ENCODE data around the gene NCKAP1. TPM values are rescaled to one million over a fixed set of nuclear protein-coding genes. Genes with fewer than 3 reads are reported as not detected.

NCKAP1 gene
- total and polyA plus RNA-seq, 2 of the 4 experiments (the other 2 are of a cell fraction) = 91.1 to 160 TPM

DNA sequence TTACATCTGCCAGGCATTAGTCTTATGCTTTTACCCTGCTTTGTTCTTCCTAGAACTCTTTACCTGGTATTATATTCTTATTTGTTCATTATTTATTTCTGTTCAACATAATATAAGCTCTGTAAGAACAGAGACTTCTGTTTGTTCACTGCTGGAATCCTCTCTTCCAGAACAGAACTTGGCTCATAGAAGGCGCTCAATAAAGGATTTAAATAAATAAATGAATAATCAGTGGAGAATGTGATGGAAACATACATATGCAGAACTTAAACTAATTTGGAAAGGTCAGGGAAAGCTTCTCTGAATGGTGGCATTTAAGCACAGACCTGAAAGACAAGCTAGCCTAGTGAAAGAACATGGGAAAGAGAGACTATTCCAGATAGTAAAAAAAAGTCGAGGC, 24.3 kb downstream of the NCKAP1 start:
- Histone ChIP-seq H3K4me3 (ENCODE audit: insufficient read depth, low read depth, low read length) (no peak overlapping the region), H3K4ac (ENCODE audit: low read depth, low read length) (no peak overlapping the region), H2BK5ac (ENCODE audit: low read depth, low read length, poor library complexity, severe bottlenecking) (peak overlapping the region; percentile 0), H3K36me3 (ENCODE audit: control insufficient read depth, insufficient read depth, low read length) (peaks cover 9% of the 10 kb centered on the region), H3K14ac (replicated peaks; ENCODE audit: low read depth, low read length) (no peak overlapping the region), H2BK120ac (ENCODE audit: low read depth, low read length) (no peak overlapping the region), H2BK20ac (ENCODE audit: low read depth, low read length) (no peak overlapping the region), H3K9me3 (ENCODE audit: control insufficient read depth, insufficient read depth, low read length) (no peaks in the 10 kb centered on the region), H2AK9ac (replicated peaks; ENCODE audit: low read depth, low read length, poor library complexity) (no peak overlapping the region), H3K27me3 (ENCODE audit: control insufficient read depth, insufficient read depth, low read length) (no peaks in the 10 kb centered on the region), H3K4me1 (ENCODE audit: control insufficient read depth, insufficient read depth, low read length) (peaks cover 4% of the 10 kb centered on the region), H4K91ac (ENCODE audit: insufficient read depth, low read depth, low read length) (no peak overlapping the region), H3K23ac (ENCODE audit: low read depth, low read length) (no peak overlapping the region), H3K27ac (ENCODE audit: insufficient read depth, low read length) (no peak overlapping the region), H3K79me1 (ENCODE audit: low read depth in 1 of 2, low read length in 2 of 2) (peaks cover 38 to 53% of the 10 kb centered on the region in 2 experiments), H4K8ac (ENCODE audit: low read depth in 2 of 2, low read length in 2 of 2) (no peak overlapping the region), H2AFZ (replicated peaks; ENCODE audit: low read length, poor library complexity) (no peak overlapping the region), H3K9me1 (ENCODE audit: insufficient read depth, low read length) (peaks cover 20% of the 10 kb centered on the region), H4K20me1 (ENCODE audit: insufficient read depth, low read length) (peaks cover 72% of the 10 kb centered on the region), H4K5ac (ENCODE audit: low read depth, low read length) (no peak overlapping the region), H3K9ac (ENCODE audit: low read depth, low read length) (no peak overlapping the region), H3K4me2 (ENCODE audit: low read depth, low read length) (0 out of 2 replicates have a peak overlapping the region, but pooled peaks have one; percentile 1), H3K56ac (ENCODE audit: extremely low read depth, insufficient read depth, low read length) (no peak overlapping the region), H3K18ac (ENCODE audit: low read depth, low read length) (peak overlapping the region; percentile 2; the same call in 1 of the 2 replicates), H2BK15ac (ENCODE audit: low read depth, low read length) (no peak overlapping the region), H2AK5ac (ENCODE audit: low read depth, low read length) (no peak overlapping the region)
- dilution Hi-C loops (cut with HindIII; ENCODE audit: low sequenced_read_pairs, unreplicated experiment) (no loop called here), intact Hi-C loops (cut with micrococcal nuclease) (no loop called here), in situ Hi-C loops (cut with MboI; ENCODE audit: low sequenced_read_pairs) (no loop called here)
- ATAC-seq (ENCODE audit: low read depth) (peak; percentile 56), DNase-seq (peak; percentile 38)
- TF ChIP-seq FOS (IDR thresholded peaks at IDR 0.05; ENCODE audit: low read depth, low read length) (no peak), RCOR1 (IDR thresholded peaks at IDR 0.05; ENCODE audit: insufficient replicate concordance, low read length) (no peak), RAD21 (IDR thresholded peaks at IDR 0.05; ENCODE audit: low read length) (no peak), BHLHE40 (IDR thresholded peaks at IDR 0.05; ENCODE audit: low read depth, low read length) (no peak), CEBPB (IDR thresholded peaks at IDR 0.05; ENCODE audit: low read depth, low read length) (no peak), CHD1 (IDR thresholded peaks at IDR 0.05; ENCODE audit: low read depth, low read length) (no peak), MAFK (IDR thresholded peaks at IDR 0.05; ENCODE audit: low read depth, low read length) (no peak)
- TF ChIP-seq, protein P1, sequence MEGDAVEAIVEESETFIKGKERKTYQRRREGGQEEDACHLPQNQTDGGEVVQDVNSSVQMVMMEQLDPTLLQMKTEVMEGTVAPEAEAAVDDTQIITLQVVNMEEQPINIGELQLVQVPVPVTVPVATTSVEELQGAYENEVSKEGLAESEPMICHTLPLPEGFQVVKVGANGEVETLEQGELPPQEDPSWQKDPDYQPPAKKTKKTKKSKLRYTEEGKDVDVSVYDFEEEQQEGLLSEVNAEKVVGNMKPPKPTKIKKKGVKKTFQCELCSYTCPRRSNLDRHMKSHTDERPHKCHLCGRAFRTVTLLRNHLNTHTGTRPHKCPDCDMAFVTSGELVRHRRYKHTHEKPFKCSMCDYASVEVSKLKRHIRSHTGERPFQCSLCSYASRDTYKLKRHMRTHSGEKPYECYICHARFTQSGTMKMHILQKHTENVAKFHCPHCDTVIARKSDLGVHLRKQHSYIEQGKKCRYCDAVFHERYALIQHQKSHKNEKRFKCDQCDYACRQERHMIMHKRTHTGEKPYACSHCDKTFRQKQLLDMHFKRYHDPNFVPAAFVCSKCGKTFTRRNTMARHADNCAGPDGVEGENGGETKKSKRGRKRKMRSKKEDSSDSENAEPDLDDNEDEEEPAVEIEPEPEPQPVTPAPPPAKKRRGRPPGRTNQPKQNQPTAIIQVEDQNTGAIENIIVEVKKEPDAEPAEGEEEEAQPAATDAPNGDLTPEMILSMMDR (conservative IDR thresholded peaks at IDR 0.05; ENCODE audit: low read depth, low read length) = no peak
- TF ChIP-seq, protein P2, sequence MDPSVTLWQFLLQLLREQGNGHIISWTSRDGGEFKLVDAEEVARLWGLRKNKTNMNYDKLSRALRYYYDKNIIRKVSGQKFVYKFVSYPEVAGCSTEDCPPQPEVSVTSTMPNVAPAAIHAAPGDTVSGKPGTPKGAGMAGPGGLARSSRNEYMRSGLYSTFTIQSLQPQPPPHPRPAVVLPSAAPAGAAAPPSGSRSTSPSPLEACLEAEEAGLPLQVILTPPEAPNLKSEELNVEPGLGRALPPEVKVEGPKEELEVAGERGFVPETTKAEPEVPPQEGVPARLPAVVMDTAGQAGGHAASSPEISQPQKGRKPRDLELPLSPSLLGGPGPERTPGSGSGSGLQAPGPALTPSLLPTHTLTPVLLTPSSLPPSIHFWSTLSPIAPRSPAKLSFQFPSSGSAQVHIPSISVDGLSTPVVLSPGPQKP (IDR thresholded peaks at IDR 0.05; ENCODE audit: borderline replicate concordance, low read depth, low read length) = no peak
- BruUV-seq (replicated peaks) = no TSS peak
- ChIA-PET CTCF (interaction anchor here (0.6 kb wide), 1 partner anchor 22 kb away, joined by 3 read pairs; no protein-coding TSS in a partner anchor), POLR2A (ENCODE audit: unreplicated experiment) (no interaction called here)
- WGBS, 2 experiments (ENCODE audit: extremely low coverage in 2 of 2, insufficient read length in 1 of 2) = no CpG with 5 or more reads among the region's 2 CpGs
